Stimulated activated CD8-positive, alpha-beta memory T cell treated with anti-CD3 and anti-CD28 coated beads, Interleukin-12 subunit alpha, Interleukin-12 subunit beta, amount 100 ng/mL, for 1 hour (primary cell): ENCODE measurements around the gene GALNT16.
"Not testable (repeated sequence)": the region's sequence is repeated elsewhere in the genome, so short reads cannot be mapped to it uniquely, and the experiment has no call there.

Experiments
- DNase-seq: peaks from one replicate; pipeline ENCODE4 v3.0.0-alpha.2; 2020; ENCODE audit warnings: low read depth

GALNT16 gene

GRCh38 chr14:69285661-69286255 lies 25.8 kb downstream of the GALNT16 start:
- no peak for DNase-seq

- DNase-seq = no peak
These were observed 27.4 kb downstream of the GALNT16 start for GRCh38 chr14:69287098-69288010.

GRCh38 chr14:69288011-69288771 lies 28.2 kb downstream of the GALNT16 start:
- no peak for DNase-seq

- DNase-seq = no peak
These were observed 29.2 kb downstream of the GALNT16 start for GRCh38 chr14:69288956-69289705.

GRCh38 chr14:69289811-69290520 lies 30.0 kb downstream of the GALNT16 start:
- DNase-seq = no peak

GRCh38 chr14:69290881-69291280 lies 30.9 kb downstream of the GALNT16 start:
- not testable (repeated sequence) for DNase-seq

DNA sequence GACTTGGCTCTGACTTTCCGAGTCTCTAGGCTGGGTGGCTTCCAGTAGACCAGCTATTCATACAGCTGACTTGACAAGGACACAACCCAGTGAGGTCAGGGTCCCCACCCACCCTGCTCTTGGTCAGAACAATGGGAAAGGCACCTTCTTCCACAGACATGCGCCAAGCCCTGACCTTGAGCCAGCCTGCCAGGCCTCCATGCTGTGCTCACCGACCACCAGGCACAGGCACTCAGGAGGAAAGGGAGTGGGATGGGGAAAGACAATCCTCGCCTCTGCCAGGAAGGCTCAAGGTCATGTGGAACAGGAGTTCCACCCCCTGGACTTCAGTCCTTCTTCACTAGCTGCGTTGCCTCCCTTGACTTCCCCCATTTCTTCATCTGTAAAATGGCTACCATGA lies 31.4 kb downstream of the GALNT16 start:
- no peak for DNase-seq

- no peak for DNase-seq
These were observed 32.1 kb downstream of the GALNT16 start for GRCh38 chr14:69291891-69292561.

- DNase-seq = no peak
These were observed 38.4 kb downstream of the GALNT16 start for GRCh38 chr14:69298131-69299071.

GRCh38 chr14:69299286-69300035 lies 39.5 kb downstream of the GALNT16 start:
- DNase-seq = no peak

DNA sequence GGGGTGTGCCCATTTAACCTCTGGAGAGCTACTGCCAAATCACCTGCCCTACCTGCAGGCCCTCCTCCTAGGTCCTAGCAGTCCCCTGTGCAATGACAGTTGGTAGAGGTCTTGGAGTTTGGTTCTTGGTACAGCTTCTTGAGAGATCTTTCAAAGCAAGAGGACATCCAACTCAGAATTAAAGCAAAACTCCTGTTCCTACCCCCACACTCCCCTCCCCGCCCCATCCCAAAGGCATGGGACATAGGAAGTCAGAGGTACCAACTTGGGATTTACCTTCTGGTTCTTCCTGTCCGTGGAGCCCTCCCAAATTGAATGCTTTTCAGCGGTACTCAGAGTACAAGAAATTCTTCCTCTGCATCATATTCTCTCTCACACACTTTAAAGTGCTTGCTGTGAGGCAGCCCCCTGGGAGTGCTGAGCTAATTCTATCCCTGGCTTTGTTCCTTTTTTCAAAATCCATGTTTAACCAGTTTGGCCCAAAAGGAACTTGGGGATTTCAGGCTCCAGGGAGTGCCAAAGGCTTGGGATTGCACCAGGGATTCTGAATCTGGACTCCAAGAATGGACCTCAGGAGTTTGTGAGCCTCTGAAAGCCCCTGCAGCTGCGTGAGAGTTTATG lies 40.8 kb downstream of the GALNT16 start:
- no peak for DNase-seq

DNA sequence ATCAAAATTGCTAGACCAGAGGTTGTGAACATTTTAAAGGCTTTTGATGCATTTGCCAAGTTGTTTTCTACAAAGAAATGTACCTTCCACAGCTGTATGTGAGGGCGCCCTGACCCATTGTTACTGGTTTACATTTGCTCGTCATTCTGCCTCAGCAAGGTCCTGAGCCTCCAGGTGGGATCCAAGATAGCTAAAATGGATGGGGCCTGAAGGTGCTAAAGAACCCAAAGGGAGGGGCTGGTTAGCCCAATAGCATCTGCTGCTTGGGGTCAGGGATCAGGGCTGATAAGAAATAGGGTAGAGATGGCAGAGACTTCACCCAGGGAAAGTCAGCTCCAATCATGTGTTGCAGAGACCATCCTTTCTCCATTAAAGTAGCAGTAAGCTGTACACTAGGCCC lies 43.1 kb downstream of the GALNT16 start:
- no peak for DNase-seq

DNA sequence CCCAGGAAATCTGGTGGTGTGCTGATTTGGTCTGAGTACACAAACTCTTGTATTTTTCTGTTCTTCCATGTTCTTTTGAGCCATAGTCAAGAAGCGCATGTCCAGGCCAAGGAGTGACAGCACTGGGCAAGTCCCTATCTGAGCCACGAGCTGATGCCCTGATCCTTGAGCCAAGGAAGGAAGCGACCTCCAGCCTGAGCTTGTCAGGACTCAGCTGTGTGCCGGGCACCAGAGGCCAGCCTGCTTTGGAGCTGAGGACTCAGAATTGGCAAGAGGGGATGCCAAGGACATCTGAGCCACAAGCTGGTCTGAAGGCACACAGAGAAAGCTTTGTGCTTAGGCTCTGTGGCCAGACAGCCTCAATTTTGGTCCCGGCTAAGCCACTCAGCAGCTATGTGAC lies 52.6 kb downstream of the GALNT16 start:
- no peak for DNase-seq

DNA sequence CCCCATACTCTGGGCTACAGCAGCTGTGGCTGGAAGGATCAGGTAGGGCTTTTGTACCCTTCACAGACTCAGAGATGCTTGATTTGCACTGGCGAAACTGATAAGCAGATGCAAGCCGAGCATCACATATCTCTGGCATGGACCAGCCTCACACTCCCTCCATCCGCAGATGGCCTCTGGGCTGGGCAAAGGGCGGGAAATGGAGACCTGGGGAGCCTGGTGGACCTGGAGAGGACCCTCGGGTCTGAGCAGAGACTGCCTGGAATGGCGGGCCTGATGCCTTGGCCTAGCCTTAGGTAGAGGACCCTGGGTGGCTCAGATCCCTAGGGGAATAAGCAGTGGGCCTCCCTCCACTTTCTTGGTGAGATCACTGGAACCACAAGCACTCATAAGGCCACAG lies 53.2 kb downstream of the GALNT16 start:
- no peak for DNase-seq

DNA sequence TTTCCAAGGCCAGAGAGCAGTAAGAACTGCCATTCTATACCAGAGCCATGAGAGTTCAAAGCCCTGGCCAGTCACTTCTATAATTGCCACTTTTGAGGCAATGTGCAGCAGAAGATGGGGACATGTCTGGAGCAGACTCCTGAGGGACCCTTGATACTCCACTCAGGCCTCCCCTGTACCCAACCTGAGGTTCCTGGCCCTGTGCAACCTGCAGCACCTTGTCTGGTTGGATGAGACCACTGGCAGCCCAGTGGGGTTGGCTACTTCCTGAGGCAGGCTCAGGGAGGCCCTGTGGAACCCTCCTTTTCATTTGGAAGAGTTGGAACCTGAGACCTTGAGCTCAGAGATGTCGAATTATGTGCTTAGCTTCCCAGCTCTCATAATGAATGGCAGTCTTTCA lies 54.4 kb downstream of the GALNT16 start:
- no peak for DNase-seq

GRCh38 chr14:69315301-69315700 lies 55.3 kb downstream of the GALNT16 start:
- no peak for DNase-seq

DNA sequence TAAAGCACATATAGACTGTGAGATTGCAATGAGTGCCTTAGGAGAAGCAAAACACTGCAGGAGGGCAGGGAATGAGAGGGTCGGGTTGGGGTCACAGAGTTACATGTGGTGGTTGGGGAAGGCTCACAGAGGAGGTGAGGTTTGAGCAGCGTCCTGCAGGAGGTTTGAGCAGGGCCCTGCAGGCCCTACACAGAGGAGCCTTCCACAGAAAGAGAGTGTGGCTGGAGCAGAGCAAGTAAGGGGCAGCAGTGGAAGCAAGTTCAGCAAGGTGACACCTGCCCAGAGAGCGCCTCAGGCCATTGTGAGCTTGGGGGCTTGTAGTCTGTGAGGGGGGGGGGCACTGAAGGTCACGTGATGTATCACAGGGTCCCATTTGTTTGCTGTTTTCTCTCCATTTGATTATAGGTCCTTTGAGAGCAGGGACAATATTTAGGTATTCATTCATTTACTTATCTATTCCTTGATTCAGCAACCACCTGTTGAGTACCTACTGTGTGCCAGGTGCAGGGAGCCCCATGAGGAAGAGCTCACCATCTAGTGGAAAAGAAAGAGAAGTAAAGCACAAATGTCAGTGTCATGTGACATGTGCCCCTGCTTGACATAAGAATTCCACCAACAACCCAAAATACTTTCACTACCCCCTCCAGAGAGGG lies 56.6 kb downstream of the GALNT16 start:
- no peak for DNase-seq
